Stimulated activated CD4-positive, alpha-beta T cell treated with anti-CD3 and anti-CD28 coated beads, TNF-alpha, amount 100 ng/mL, for 4 hours (primary cell): ENCODE measurements around the gene DNAJC1.
"Not testable (repeated sequence)": the region's sequence is repeated elsewhere in the genome, so short reads cannot be mapped to it uniquely, and the experiment has no call there.

Experiments used
- DNase-seq, 3 experiments: peaks; one replicate each; pipeline ENCODE4 v3.0.0-alpha.2; 2020; ENCODE audit warnings: low read depth in 3 of 3

Gene DNAJC1

GRCh38 chr10:21827308-21827707 lies 176.2 kb downstream of the DNAJC1 start:
- no peak for DNase-seq

- DNase-seq, result no peak
These were observed 176.8 kb downstream of the DNAJC1 start for GRCh38 chr10:21826725-21827124.

GRCh38 chr10:21825345-21825744 lies 178.2 kb downstream of the DNAJC1 start:
- DNase-seq, result no peak

- no peak for DNase-seq
These were observed 179.1 kb downstream of the DNAJC1 start for GRCh38 chr10:21824409-21824808.

GRCh38 chr10:21823617-21824016 lies 179.9 kb downstream of the DNAJC1 start:
- DNase-seq, result no peak

GRCh38 chr10:21822273-21822672 lies 181.3 kb downstream of the DNAJC1 start:
- not testable (repeated sequence) for DNase-seq

- DNase-seq, result no peak
These were observed 182.6 kb downstream of the DNAJC1 start for GRCh38 chr10:21820952-21821351.

- DNase-seq, result not testable (repeated sequence)
These were observed 185.1 kb downstream of the DNAJC1 start for GRCh38 chr10:21818416-21818815.

- no peak for DNase-seq
These were observed 188.7 kb downstream of the DNAJC1 start for GRCh38 chr10:21814866-21815265.

- DNase-seq, result no peak
These were observed 189.6 kb downstream of the DNAJC1 start for GRCh38 chr10:21813946-21814345.

- no peak for DNase-seq
These were observed 192.3 kb downstream of the DNAJC1 start for GRCh38 chr10:21811245-21811585.

GRCh38 chr10:21810582-21811244 lies 192.8 kb downstream of the DNAJC1 start:
- DNase-seq, result no peak

GRCh38 chr10:21808550-21808949 lies 195.0 kb downstream of the DNAJC1 start:
- no peak for DNase-seq

GRCh38 chr10:21807180-21807579 lies 196.3 kb downstream of the DNAJC1 start:
- DNase-seq, result no peak

GRCh38 chr10:21803374-21803773 lies 200.2 kb downstream of the DNAJC1 start:
- DNase-seq, result no peak

GRCh38 chr10:21801609-21802008 lies 201.9 kb downstream of the DNAJC1 start:
- DNase-seq, result no peak

- DNase-seq, result no peak
These were observed 205.4 kb downstream of the DNAJC1 start for GRCh38 chr10:21797984-21798765.

GRCh38 chr10:21797533-21797932 lies 206.0 kb downstream of the DNAJC1 start:
- no peak for DNase-seq

- no peak for DNase-seq
These were observed 212.3 kb downstream of the DNAJC1 start for GRCh38 chr10:21791276-21791675.

- no peak for DNase-seq
These were observed 226.6 kb downstream of the DNAJC1 start for GRCh38 chr10:21776883-21777282.

GRCh38 chr10:21771219-21771618 lies 232.3 kb downstream of the DNAJC1 start:
- DNase-seq, result no peak

- DNase-seq, result no peak
These were observed 234.5 kb downstream of the DNAJC1 start for GRCh38 chr10:21769041-21769440.

GRCh38 chr10:21764466-21765189 lies 238.9 kb downstream of the DNAJC1 start:
- no peak for DNase-seq
